Measurements from ENCODE around the gene COX7A2. TPM values are rescaled to one million over a fixed set of nuclear protein-coding genes. Genes with fewer than 3 reads are reported as not detected.

Gene COX7A2
- total RNA-seq, 1 experiment from 2014 or later: 600 TPM

DNA sequence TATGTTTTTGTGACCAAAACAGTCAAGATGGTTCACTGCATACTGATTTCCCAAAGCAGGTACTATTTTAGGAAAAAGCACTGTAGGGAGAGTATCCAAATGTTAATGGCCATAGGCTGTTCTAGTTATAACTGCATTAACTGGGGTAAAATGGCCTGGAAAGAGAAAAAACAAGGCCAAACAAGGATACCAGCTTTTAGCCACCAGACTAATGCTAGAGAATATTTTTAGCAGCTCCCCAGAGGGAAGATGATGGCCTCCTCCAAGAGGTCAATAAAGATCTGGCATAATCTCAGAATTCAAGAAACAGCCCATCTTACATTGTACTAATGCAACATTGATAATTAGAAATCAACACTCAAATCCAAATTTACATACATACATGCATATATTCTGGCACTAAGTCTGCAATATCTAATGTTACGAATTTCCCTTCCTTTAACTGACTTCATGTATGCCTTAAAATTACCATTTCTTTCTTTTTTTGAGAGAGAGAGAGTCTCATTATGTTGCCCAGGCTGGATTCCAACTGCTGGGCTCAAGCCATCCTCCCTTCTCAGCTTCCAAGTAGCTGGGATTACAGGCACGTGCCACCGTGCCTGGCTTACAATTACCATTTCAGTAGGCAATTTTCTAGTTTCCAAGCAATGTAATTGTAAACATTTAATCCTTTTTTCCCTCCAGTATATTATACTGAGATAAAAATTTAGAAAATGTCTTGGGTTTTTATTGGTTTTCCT, 9.3 kb downstream of the COX7A2 start:
- CTCF ChIA-PET: interaction anchor here (0.6 to 1.1 kb wide), 2 partner anchors 312 to 1349 kb away, joined by 3 to 4 read pairs; no protein-coding TSS in a partner anchor

More for the DNA sequence above, 9.3 kb downstream of the COX7A2 start:
- H3K9me3 ChIP-seq (ENCODE audit: control insufficient read depth in 1 of 2, insufficient read depth in 1 of 2, low read depth in 1 of 2, low read length in 2 of 2): no peaks in the 10 kb centered on the region
- DNase-seq (ENCODE audit: low read depth, low spot score) (no peak), ATAC-seq (no peak)
- H3K79me2 ChIP-seq (ENCODE audit: insufficient read depth, low read length): peaks cover 6% of the 10 kb centered on the region; the same call in 1 of the 2 replicates
- no peak overlapping the region for H3K4me2 ChIP-seq (ENCODE audit: low read length)
- H3K4me1 ChIP-seq (ENCODE audit: control insufficient read depth in 1 of 2, insufficient read depth in 2 of 2, low read length in 2 of 2): peaks cover 4 to 14% of the 10 kb centered on the region in 2 experiments; a peak in 2 of 4 replicates
- no peaks in the 10 kb centered on the region; the same call in 1 of the 2 replicates for H4K20me1 ChIP-seq (ENCODE audit: insufficient read depth)
- H3K9me2 ChIP-seq (ENCODE audit: insufficient read depth): no peaks in the 10 kb centered on the region
- TF ChIP-seq YY1 (IDR thresholded peaks at IDR 0.05; ENCODE audit: extremely low read depth, insufficient replicate concordance, low read depth, low read length) (no peak), SIN3A (IDR thresholded peaks at IDR 0.05; ENCODE audit: low read depth) (no peak), SP1 (IDR thresholded peaks at IDR 0.05; ENCODE audit: low read depth) (no peak), POLR2A (IDR thresholded peaks at IDR 0.05; ENCODE audit: borderline replicate concordance, extremely low read depth, insufficient read depth, insufficient read length) (no peak), CBX3 (IDR thresholded peaks at IDR 0.05; ENCODE audit: low read depth) (no peak), EZH2phosphoT487 (IDR thresholded peaks at IDR 0.05; ENCODE audit: borderline replicate concordance) (no peak), RAD21 (IDR thresholded peaks at IDR 0.05; ENCODE audit: low read depth) (no peak), ZNF274 (IDR thresholded peaks at IDR 0.05; ENCODE audit: low read depth, low read length) (no peak), FOSL1 (IDR thresholded peaks at IDR 0.05; ENCODE audit: low read depth) (no peak), EZH2 (IDR thresholded peaks at IDR 0.05) (no peak), EGR1 (IDR thresholded peaks at IDR 0.05; ENCODE audit: low read depth) (no peak)
- TF ChIP-seq, protein P1, sequence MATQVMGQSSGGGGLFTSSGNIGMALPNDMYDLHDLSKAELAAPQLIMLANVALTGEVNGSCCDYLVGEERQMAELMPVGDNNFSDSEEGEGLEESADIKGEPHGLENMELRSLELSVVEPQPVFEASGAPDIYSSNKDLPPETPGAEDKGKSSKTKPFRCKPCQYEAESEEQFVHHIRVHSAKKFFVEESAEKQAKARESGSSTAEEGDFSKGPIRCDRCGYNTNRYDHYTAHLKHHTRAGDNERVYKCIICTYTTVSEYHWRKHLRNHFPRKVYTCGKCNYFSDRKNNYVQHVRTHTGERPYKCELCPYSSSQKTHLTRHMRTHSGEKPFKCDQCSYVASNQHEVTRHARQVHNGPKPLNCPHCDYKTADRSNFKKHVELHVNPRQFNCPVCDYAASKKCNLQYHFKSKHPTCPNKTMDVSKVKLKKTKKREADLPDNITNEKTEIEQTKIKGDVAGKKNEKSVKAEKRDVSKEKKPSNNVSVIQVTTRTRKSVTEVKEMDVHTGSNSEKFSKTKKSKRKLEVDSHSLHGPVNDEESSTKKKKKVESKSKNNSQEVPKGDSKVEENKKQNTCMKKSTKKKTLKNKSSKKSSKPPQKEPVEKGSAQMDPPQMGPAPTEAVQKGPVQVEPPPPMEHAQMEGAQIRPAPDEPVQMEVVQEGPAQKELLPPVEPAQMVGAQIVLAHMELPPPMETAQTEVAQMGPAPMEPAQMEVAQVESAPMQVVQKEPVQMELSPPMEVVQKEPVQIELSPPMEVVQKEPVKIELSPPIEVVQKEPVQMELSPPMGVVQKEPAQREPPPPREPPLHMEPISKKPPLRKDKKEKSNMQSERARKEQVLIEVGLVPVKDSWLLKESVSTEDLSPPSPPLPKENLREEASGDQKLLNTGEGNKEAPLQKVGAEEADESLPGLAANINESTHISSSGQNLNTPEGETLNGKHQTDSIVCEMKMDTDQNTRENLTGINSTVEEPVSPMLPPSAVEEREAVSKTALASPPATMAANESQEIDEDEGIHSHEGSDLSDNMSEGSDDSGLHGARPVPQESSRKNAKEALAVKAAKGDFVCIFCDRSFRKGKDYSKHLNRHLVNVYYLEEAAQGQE (IDR thresholded peaks at IDR 0.05; ENCODE audit: low read depth): no peak
- TF ChIP-seq, protein P2, sequence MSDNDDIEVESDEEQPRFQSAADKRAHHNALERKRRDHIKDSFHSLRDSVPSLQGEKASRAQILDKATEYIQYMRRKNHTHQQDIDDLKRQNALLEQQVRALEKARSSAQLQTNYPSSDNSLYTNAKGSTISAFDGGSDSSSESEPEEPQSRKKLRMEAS (IDR thresholded peaks at IDR 0.05): no peak
- H3K27me3 ChIP-seq (ENCODE audit: insufficient read depth, low read length): no peaks in the 10 kb centered on the region
- H3K9ac ChIP-seq (ENCODE audit: low read length): no peak overlapping the region
- ChIA-PET RAD21 (ENCODE audit: low non-redundant PET in 1 of 2, low total read pairs in 2 of 2, uncharacterized antibody in 2 of 2, unreplicated experiment in 2 of 2) (no interaction called here), POLR2A (no interaction called here)
- no TSS peak for BruUV-seq (replicated peaks)
- intact Hi-C loops (cut with micrococcal nuclease): no loop called here
- no peak overlapping the region for H2AFZ ChIP-seq (ENCODE audit: low read depth, low read length, poor library complexity, severe bottlenecking)
- H3K36me3 ChIP-seq (ENCODE audit: control insufficient read depth in 1 of 2, insufficient read depth in 2 of 2, low read length in 2 of 2): peaks cover 15 to 20% of the 10 kb centered on the region in 2 experiments
- no peak overlapping the region for H3K4me3 ChIP-seq (replicated peaks in 1 of 2; ENCODE audit: low read depth in 1 of 2, low read length in 2 of 2)
- no peak overlapping the region for H3K27ac ChIP-seq (ENCODE audit: low read depth, low read length)
